Neural progenitor cell (in vitro differentiated cells): Measurements from ENCODE around the gene REP15. TPM values are rescaled to one million over a fixed set of nuclear protein-coding genes. Genes with fewer than 3 reads are reported as not detected.

Experiments
- DNase-seq: peaks from one replicate; pipeline ENCODE4 v3.0.0-alpha.2; 2016; ENCODE audit warnings: low spot score
- H2AFZ ChIP-seq: fragments of 200-600 bp; sonication (generic); replicated peaks from 2 replicates; pipeline ENCODE4 v1.6.1; 2016; ENCODE audit warnings: antibody characterized with exemption
- H3F3A ChIP-seq: fragments of 200-600 bp; sonication (generic); 2 replicates; pipeline ENCODE4 v1.6.1; 2016; ENCODE audit warnings: antibody characterized with exemption, low read depth
- H3K27ac ChIP-seq: fragments of 200-600 bp; sonication (generic); 2 replicates; pipeline ENCODE4 v1.5.1; 2016; ENCODE audit warnings: mild to moderate bottlenecking
- H3K27me3 ChIP-seq: fragments of 200-600 bp; sonication (generic); 2 replicates; pipeline ENCODE4 v1.6.1; 2016; ENCODE audit warnings: mild to moderate bottlenecking, moderate library complexity
- H3K36me3 ChIP-seq: fragments of 200-600 bp; sonication (generic); 2 replicates; pipeline ENCODE4 v1.5.1; 2016
- H3K4me1 ChIP-seq: fragments of 200-600 bp; sonication (generic); 2 replicates; pipeline ENCODE4 v1.6.1; 2016; ENCODE audit warnings: mixed run types
- H3K4me2 ChIP-seq: fragments of 200-600 bp; sonication (generic); 2 replicates; pipeline ENCODE4 v1.6.1; 2016
- H3K4me3 ChIP-seq: fragments of 200-600 bp; sonication (generic); 2 replicates; pipeline ENCODE4 v1.5.1; 2016
- H3K79me2 ChIP-seq: fragments of 200-600 bp; sonication (generic); 2 replicates; pipeline ENCODE4 v1.6.1; 2016; ENCODE audit warnings: low read depth
- H3K9ac ChIP-seq: fragments of 200-600 bp; sonication (generic); 2 replicates; pipeline ENCODE4 v1.6.1; 2016
- H3K9me3 ChIP-seq: fragments of 200-600 bp; sonication (generic); 2 replicates; pipeline ENCODE4 v1.5.1; 2016; ENCODE audit warnings: low read depth
- H4K20me1 ChIP-seq: fragments of 200-600 bp; sonication (generic); 2 replicates; pipeline ENCODE4 v1.6.1; 2016; ENCODE audit warnings: low read depth
- H3K27ac Mint-ChIP-seq: 3 replicates; pipeline ENCODE4 v1.8.0; 2021; ENCODE audit warnings: mixed read lengths
- H3K27me3 Mint-ChIP-seq: 2 replicates; pipeline ENCODE4 v1.8.0; 2022; ENCODE audit warnings: low read depth, mild to moderate bottlenecking, inconsistent platforms, moderate library complexity, mixed read lengths; ENCODE audit not compliant: insufficient read depth
- H3K36me3 Mint-ChIP-seq: 3 replicates; pipeline ENCODE4 v1.8.0; 2021; ENCODE audit warnings: mixed read lengths
- H3K4me1 Mint-ChIP-seq: 3 replicates; pipeline ENCODE4 v1.8.0; 2021; ENCODE audit warnings: mixed read lengths
- H3K4me3 Mint-ChIP-seq: 3 replicates; pipeline ENCODE4 v1.8.0; 2021; ENCODE audit warnings: mild to moderate bottlenecking, moderate library complexity, mixed read lengths
- H3K9me3 Mint-ChIP-seq: 3 replicates; pipeline ENCODE4 v1.8.0; 2020; ENCODE audit warnings: mixed read lengths
- EZH2 ChIP-seq: fragments of 200-600 bp; sonication (generic); IDR thresholded peaks from 2 replicates; pipeline ENCODE4 v1.6.1; 2017; ENCODE audit warnings: antibody characterized with exemption, mild to moderate bottlenecking, moderate library complexity
- EZH2phosphoT487 ChIP-seq: fragments of 200-600 bp; sonication (generic); IDR thresholded peaks from 2 replicates; pipeline ENCODE4 v1.6.1; 2017; ENCODE audit warnings: antibody characterized with exemption
- total RNA-seq: library from RNA; depleted of rRNA; stranded (reverse); fragments of >200 nt; gene quantifications from 2 replicates; pipeline ENCODE4 v1.2.3, GENCODE V29; 2015; ENCODE audit warnings: low replicate concordance
- TF ChIP-seq, protein P1 (sequence below): fragments of 200-600 bp; sonication (generic); IDR thresholded peaks from 2 replicates; pipeline ENCODE4 v1.5.1; 2017; ENCODE audit warnings: antibody characterized with exemption, mild to moderate bottlenecking

REP15 gene
- total RNA-seq, 1 donor from 2014 or later: 0.45 TPM

GRCh38 chr12:27672051-27672450 lies 24.2 kb upstream of the REP15 start:
- no peaks in the 10 kb centered on the region for H3K9me3 Mint-ChIP-seq
- H2AFZ ChIP-seq: no peak overlapping the region
- no peak overlapping the region for H3K4me2 ChIP-seq
- no peaks in the 10 kb centered on the region for H3K79me2 ChIP-seq
- no peaks in the 10 kb centered on the region for H3F3A ChIP-seq
- TF ChIP-seq EZH2 (no peak), EZH2phosphoT487 (no peak)
- TF ChIP-seq, protein P1, sequence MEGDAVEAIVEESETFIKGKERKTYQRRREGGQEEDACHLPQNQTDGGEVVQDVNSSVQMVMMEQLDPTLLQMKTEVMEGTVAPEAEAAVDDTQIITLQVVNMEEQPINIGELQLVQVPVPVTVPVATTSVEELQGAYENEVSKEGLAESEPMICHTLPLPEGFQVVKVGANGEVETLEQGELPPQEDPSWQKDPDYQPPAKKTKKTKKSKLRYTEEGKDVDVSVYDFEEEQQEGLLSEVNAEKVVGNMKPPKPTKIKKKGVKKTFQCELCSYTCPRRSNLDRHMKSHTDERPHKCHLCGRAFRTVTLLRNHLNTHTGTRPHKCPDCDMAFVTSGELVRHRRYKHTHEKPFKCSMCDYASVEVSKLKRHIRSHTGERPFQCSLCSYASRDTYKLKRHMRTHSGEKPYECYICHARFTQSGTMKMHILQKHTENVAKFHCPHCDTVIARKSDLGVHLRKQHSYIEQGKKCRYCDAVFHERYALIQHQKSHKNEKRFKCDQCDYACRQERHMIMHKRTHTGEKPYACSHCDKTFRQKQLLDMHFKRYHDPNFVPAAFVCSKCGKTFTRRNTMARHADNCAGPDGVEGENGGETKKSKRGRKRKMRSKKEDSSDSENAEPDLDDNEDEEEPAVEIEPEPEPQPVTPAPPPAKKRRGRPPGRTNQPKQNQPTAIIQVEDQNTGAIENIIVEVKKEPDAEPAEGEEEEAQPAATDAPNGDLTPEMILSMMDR: no peak
- H3K27me3 ChIP-seq: no peaks in the 10 kb centered on the region
- H3K27ac ChIP-seq: no peak overlapping the region
- no peaks in the 10 kb centered on the region for H3K9me3 ChIP-seq
- H4K20me1 ChIP-seq: no peaks in the 10 kb centered on the region
- no peak overlapping the region for H3K27ac Mint-ChIP-seq
- no peaks in the 10 kb centered on the region for H3K4me1 ChIP-seq
- H3K4me3 Mint-ChIP-seq: no peak overlapping the region
- H3K27me3 Mint-ChIP-seq: no peaks in the 10 kb centered on the region
- no peak for DNase-seq
- H3K36me3 Mint-ChIP-seq: peaks cover 13% of the 10 kb centered on the region
- no peak overlapping the region for H3K9ac ChIP-seq
- H3K4me1 Mint-ChIP-seq: no peaks in the 10 kb centered on the region
- H3K36me3 ChIP-seq: no peaks in the 10 kb centered on the region
- no peak overlapping the region for H3K4me3 ChIP-seq

GRCh38 chr12:27672643-27673042 lies 23.6 kb upstream of the REP15 start:
- Histone ChIP-seq H4K20me1 (no peaks in the 10 kb centered on the region), H3K4me2 (no peak overlapping the region), H3K9me3 (no peaks in the 10 kb centered on the region), H3K79me2 (no peaks in the 10 kb centered on the region), H3K36me3 (no peaks in the 10 kb centered on the region), H3K27ac (no peak overlapping the region), H3K4me1 (no peaks in the 10 kb centered on the region), H3K9ac (no peak overlapping the region), H3F3A (no peaks in the 10 kb centered on the region), H3K27me3 (no peaks in the 10 kb centered on the region), H3K4me3 (no peak overlapping the region), H2AFZ (no peak overlapping the region)
- Mint-ChIP-seq H3K27ac (no peak overlapping the region), H3K4me3 (no peak overlapping the region), H3K9me3 (no peaks in the 10 kb centered on the region), H3K4me1 (no peaks in the 10 kb centered on the region), H3K36me3 (peaks cover 10% of the 10 kb centered on the region), H3K27me3 (no peaks in the 10 kb centered on the region)
- no peak for DNase-seq
- no peak for TF ChIP-seq EZH2
- no peak for TF ChIP-seq EZH2phosphoT487
- TF ChIP-seq, protein P1: no peak

GRCh38 chr12:27673101-27673718 lies 23.0 kb upstream of the REP15 start:
- H3K27me3 ChIP-seq: no peaks in the 10 kb centered on the region
- peaks cover 7% of the 10 kb centered on the region for H3K36me3 Mint-ChIP-seq

More at GRCh38 chr12:27673101-27673718, 23.0 kb upstream of the REP15 start:
- DNase-seq: no peak
- H4K20me1 ChIP-seq: no peaks in the 10 kb centered on the region
- no peak overlapping the region for H3K4me2 ChIP-seq
- no peak overlapping the region for H3K4me3 ChIP-seq
- Mint-ChIP-seq H3K4me1 (no peaks in the 10 kb centered on the region), H3K4me3 (no peak overlapping the region), H3K9me3 (no peaks in the 10 kb centered on the region), H3K27me3 (no peaks in the 10 kb centered on the region), H3K27ac (no peak overlapping the region)
- H3K4me1 ChIP-seq: no peaks in the 10 kb centered on the region
- H3K9ac ChIP-seq: no peak overlapping the region
- TF ChIP-seq, protein P1: no peak
- TF ChIP-seq EZH2phosphoT487: no peak
- no peak for TF ChIP-seq EZH2
- no peak overlapping the region for H2AFZ ChIP-seq
- no peaks in the 10 kb centered on the region for H3F3A ChIP-seq
- H3K36me3 ChIP-seq: no peaks in the 10 kb centered on the region
- H3K27ac ChIP-seq: no peak overlapping the region
- H3K9me3 ChIP-seq: no peaks in the 10 kb centered on the region
- H3K79me2 ChIP-seq: no peaks in the 10 kb centered on the region
